CD4-positive, CD25-positive, alpha-beta regulatory T cell (primary cell): ENCODE data around the gene WRAP53. TPM values are rescaled to one million over a fixed set of nuclear protein-coding genes. Genes with fewer than 3 reads are reported as not detected.
A peak's percentile ranks its signal among the peaks of the same experiment; 100 is the strongest.
"Not testable (repeated sequence)": the region's sequence is repeated elsewhere in the genome, so short reads cannot be mapped to it uniquely, and the experiment has no call there.

Experiments
- ATAC-seq, 2 donors: fragments of 150-1000 bp; cut with Tn5 transposase; one replicate each; pipeline ENCODE4 v1.10.0; 2021; ENCODE audit warnings: low read depth in 2 of 2, moderate number of reproducible peaks in 2 of 2, moderate library complexity in 1 of 2
- DNase-seq, 3 donors: peaks; one replicate each; pipeline versions ENCODE4 v3.0.0 to v3.0.0-alpha.2; 2012 to 2022; ENCODE audit warnings: mixed read lengths in 1 of 3
- H3K27ac ChIP-seq: one replicate; pipeline ENCODE4 v1.7.0; 2013; ENCODE audit warnings: mild to moderate bottlenecking, low read length; ENCODE audit not compliant: insufficient read depth, poor library complexity, severe bottlenecking
- H3K27me3 ChIP-seq: one replicate; pipeline ENCODE4 v1.7.0; 2013; ENCODE audit warnings: low read length; ENCODE audit not compliant: control insufficient read depth, insufficient read depth
- H3K36me3 ChIP-seq: one replicate; pipeline ENCODE4 v1.7.0; 2013; ENCODE audit warnings: mild to moderate bottlenecking, low read length, moderate library complexity; ENCODE audit not compliant: control insufficient read depth, insufficient read depth
- H3K4me1 ChIP-seq: 2 replicates; pipeline ENCODE4 v1.7.0; 2013; ENCODE audit warnings: mild to moderate bottlenecking, low read length; ENCODE audit not compliant: insufficient read depth, control insufficient read depth, poor library complexity, severe bottlenecking
- H3K4me3 ChIP-seq: one replicate; pipeline ENCODE4 v1.7.0; 2013; ENCODE audit warnings: low read depth, mild to moderate bottlenecking, low read length, moderate library complexity
- H3K9me3 ChIP-seq, 2 experiments: 1 replicate in 1 of 2; 2 replicates in 1 of 2; pipeline ENCODE4 v1.7.0; 2013; ENCODE audit warnings: low read length in 2 of 2, mild to moderate bottlenecking in 1 of 2, moderate library complexity in 1 of 2; ENCODE audit not compliant: control insufficient read depth in 2 of 2
- H3K27ac Mint-ChIP-seq, 3 donors: one replicate each; pipeline ENCODE4 v1.8.0; 2020 to 2022; ENCODE audit warnings: mild to moderate bottlenecking in 3 of 3, mixed read lengths in 3 of 3, moderate library complexity in 2 of 3
- H3K27me3 Mint-ChIP-seq: one replicate; pipeline ENCODE4 v1.8.0; 2022; ENCODE audit warnings: mild to moderate bottlenecking, mixed read lengths
- H3K36me3 Mint-ChIP-seq: one replicate; pipeline ENCODE4 v1.8.0; 2020; ENCODE audit warnings: mixed read lengths
- H3K4me1 Mint-ChIP-seq, 4 donors: one replicate each; pipeline ENCODE4 v1.8.0; 2020 to 2022; ENCODE audit warnings: mixed read lengths in 4 of 4, mild to moderate bottlenecking in 1 of 4
- H3K4me3 Mint-ChIP-seq, 4 donors: one replicate each; pipeline ENCODE4 v1.8.0; 2020 to 2022; ENCODE audit warnings: mild to moderate bottlenecking in 4 of 4, mixed read lengths in 4 of 4, moderate library complexity in 3 of 4
- H3K9me3 Mint-ChIP-seq, 7 donors: one replicate each; pipeline ENCODE4 v1.8.0; 2020 to 2022; ENCODE audit warnings: mixed read lengths in 7 of 7, mild to moderate bottlenecking in 3 of 7, moderate library complexity in 2 of 7
- polyA plus RNA-seq, 4 donors: library from polyadenylated mRNA; unstranded; fragments of 300-500 nt; fragmentation: Illumina TruSeq; gene quantifications; one replicate each; pipeline ENCODE4 v1.2.3, GENCODE V29; 2021
- total RNA-seq: library from RNA; stranded (reverse); gene quantifications from one replicate; pipeline ENCODE4 v1.2.3, GENCODE V29; 2022

The WRAP53 gene
- total RNA-seq (7.9 TPM), polyA plus RNA-seq (10 to 100 TPM; 11.1 to 16.4 (median 12.0) TPM)

GRCh38 chr17:7687908-7688807 is at the start of gene WRAP53:
TSS of gene WRAP53 (plus strand) at chr17:7688477. CDS start at chr17:7688649, 172 bp downstream.
- ATAC-seq = peak; percentile 83 to 86
- H3K9me3 ChIP-seq = no peaks in the 10 kb centered on the region
- peak within 1 kb of the TSS; percentile 96 to 99 (median 97) for H3K4me3 Mint-ChIP-seq
- H3K4me1 Mint-ChIP-seq = peaks cover 9 to 56% (median 31%) of the 10 kb centered on the region in 4 donors
- H3K9me3 Mint-ChIP-seq = no peaks in the 10 kb centered on the region
- peaks cover 35% of the 10 kb centered on the region for H3K4me1 ChIP-seq
- H3K27ac ChIP-seq = peak within 1 kb of the TSS; percentile 96
- H3K27me3 ChIP-seq = no peaks in the 10 kb centered on the region
- H3K4me3 ChIP-seq = peak within 1 kb of the TSS; percentile 98
- peaks cover 11% of the 10 kb centered on the region for H3K36me3 Mint-ChIP-seq
- H3K27me3 Mint-ChIP-seq = peaks cover 7% of the 10 kb centered on the region
- DNase-seq = peak; percentile 90 to 98 (median 95)
- no peaks in the 10 kb centered on the region for H3K36me3 ChIP-seq
- peak within 1 kb of the TSS; percentile 99 to 100 (median 99) for H3K27ac Mint-ChIP-seq

DNA sequence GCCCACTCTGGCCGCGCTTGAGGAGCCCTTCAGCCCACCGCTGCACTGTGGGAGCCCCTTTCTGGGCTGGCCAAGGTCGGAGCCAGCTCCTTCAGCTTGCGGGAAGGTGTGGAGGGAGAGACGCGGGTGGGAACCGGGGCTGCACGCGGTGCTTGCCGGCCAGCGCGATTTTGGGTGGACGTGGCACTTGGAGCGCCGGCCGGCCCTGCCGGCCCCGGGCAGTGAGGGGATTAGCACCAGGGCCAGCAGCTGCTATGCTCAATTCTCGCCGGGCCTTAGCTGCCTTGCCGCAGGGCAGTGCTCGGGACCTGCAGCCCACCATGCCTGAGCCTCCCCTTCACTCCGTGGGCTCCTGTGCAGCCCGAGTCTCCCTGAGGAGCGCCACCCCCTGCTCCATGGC is 47.5 kb upstream of the WRAP53 start:
- DNase-seq = no peak
- no peaks in the 10 kb centered on the region for H3K36me3 Mint-ChIP-seq
- H3K27ac Mint-ChIP-seq = no peak overlapping the region
- peaks cover 9% of the 10 kb centered on the region for H3K27me3 Mint-ChIP-seq
- Histone ChIP-seq H3K9me3 (no peaks in the 10 kb centered on the region), H3K27me3 (no peaks in the 10 kb centered on the region), H3K4me3 (no peak overlapping the region), H3K36me3 (no peaks in the 10 kb centered on the region), H3K4me1 (no peaks in the 10 kb centered on the region), H3K27ac (no peak overlapping the region)
- H3K9me3 Mint-ChIP-seq = no peaks in the 10 kb centered on the region
- no peak for ATAC-seq
- H3K4me3 Mint-ChIP-seq = no peak overlapping the region
- peaks cover 0 to 6% (median 5%) of the 10 kb centered on the region in 4 donors for H3K4me1 Mint-ChIP-seq

GRCh38 chr17:7641635-7642034 is 46.6 kb upstream of the WRAP53 start:
- H3K27me3 ChIP-seq, H3K36me3 ChIP-seq, H3K27me3 Mint-ChIP-seq, H3K4me1 Mint-ChIP-seq, H3K27ac ChIP-seq, H3K36me3 Mint-ChIP-seq, H3K9me3 ChIP-seq, H3K4me1 ChIP-seq, H3K9me3 Mint-ChIP-seq, H3K4me3 ChIP-seq, ATAC-seq: not testable (repeated sequence)
- peak overlapping the region in 1 of 3 donors; percentile 53 for H3K27ac Mint-ChIP-seq
- H3K4me3 Mint-ChIP-seq = peak overlapping the region in 3 of 4 donors; percentile 39 to 75 (median 73)
- DNase-seq = peak in 1 of 3 donors; percentile 24

DNA sequence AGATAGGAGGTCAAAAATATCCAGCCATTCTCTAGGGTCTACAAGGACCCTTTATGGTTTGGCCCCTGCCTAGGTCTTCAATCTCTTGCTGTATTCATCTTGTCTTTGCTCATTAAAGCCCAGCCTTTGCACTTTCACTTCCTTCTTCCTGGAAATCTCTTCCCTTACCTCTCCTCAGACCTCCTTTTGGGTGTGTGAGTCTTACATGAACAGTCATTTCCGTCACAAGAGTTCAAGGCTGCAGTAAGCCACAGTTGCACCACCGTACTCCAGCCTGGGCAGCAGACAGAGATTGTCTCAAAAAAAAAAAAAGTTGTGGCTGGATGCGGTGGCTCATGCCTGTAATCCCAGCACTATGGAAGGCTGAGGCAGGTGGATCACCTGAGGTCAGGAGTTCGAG is 43.5 kb upstream of the WRAP53 start:
- Histone ChIP-seq H3K36me3 (no peaks in the 10 kb centered on the region), H3K27me3 (no peaks in the 10 kb centered on the region), H3K27ac (no peak overlapping the region), H3K9me3 (no peaks in the 10 kb centered on the region), H3K4me3 (no peak overlapping the region), H3K4me1 (no peaks in the 10 kb centered on the region)
- ATAC-seq = no peak
- no peaks in the 10 kb centered on the region for H3K36me3 Mint-ChIP-seq
- H3K4me1 Mint-ChIP-seq = peaks cover under 1 to 7% (median 5%) of the 10 kb centered on the region in 4 donors
- peaks cover 15% of the 10 kb centered on the region for H3K27me3 Mint-ChIP-seq
- H3K4me3 Mint-ChIP-seq = no peak overlapping the region
- DNase-seq = peak in 1 of 3 donors; percentile 39
- no peak overlapping the region for H3K27ac Mint-ChIP-seq
- peaks cover 0 to 2% (median 0%) of the 10 kb centered on the region in 7 donors for H3K9me3 Mint-ChIP-seq

- peak overlapping the region in 1 of 4 donors; percentile 63 for H3K4me3 Mint-ChIP-seq
- H3K36me3 ChIP-seq = no peaks in the 10 kb centered on the region
- H3K27me3 Mint-ChIP-seq = peaks cover 32% of the 10 kb centered on the region
- H3K4me3 ChIP-seq = no peak overlapping the region
- no peak overlapping the region for H3K27ac ChIP-seq
- no peak for ATAC-seq
- H3K9me3 ChIP-seq = no peaks in the 10 kb centered on the region
- no peak overlapping the region for H3K27ac Mint-ChIP-seq
- H3K36me3 Mint-ChIP-seq = no peaks in the 10 kb centered on the region
- H3K9me3 Mint-ChIP-seq = peaks cover 0 to 2% (median 0%) of the 10 kb centered on the region in 7 donors
- DNase-seq = no peak
- H3K4me1 ChIP-seq = peaks cover 17% of the 10 kb centered on the region
- peaks cover 8% of the 10 kb centered on the region for H3K27me3 ChIP-seq
- H3K4me1 Mint-ChIP-seq = peaks cover 8 to 22% (median 12%) of the 10 kb centered on the region in 4 donors
Observed at GRCh38 chr17:7646457-7646856, 41.8 kb upstream of the WRAP53 start.

GRCh38 chr17:7647018-7647417 is 41.3 kb upstream of the WRAP53 start:
- peaks cover 35% of the 10 kb centered on the region for H3K27me3 Mint-ChIP-seq

GRCh38 chr17:7650509-7651096 is 37.7 kb upstream of the WRAP53 start, which contains the start of gene ATP1B2:
TSS of gene ATP1B2 (plus strand) at chr17:7650926. CDS start at chr17:7651519, 593 bp downstream.
- Histone ChIP-seq H3K9me3 (no peaks in the 10 kb centered on the region), H3K4me1 (peaks cover 21% of the 10 kb centered on the region), H3K4me3 (peak within 1 kb of the TSS; percentile 47), H3K27me3 (peaks cover 19% of the 10 kb centered on the region), H3K27ac (no peak within 1 kb of the TSS), H3K36me3 (no peaks in the 10 kb centered on the region)
- H3K36me3 Mint-ChIP-seq = no peaks in the 10 kb centered on the region
- ATAC-seq (peak; percentile 78 to 80), DNase-seq (peak; percentile 66 to 79 (median 74))
- peak within 1 kb of the TSS in 2 of 3 donors; percentile 31 to 69 for H3K27ac Mint-ChIP-seq
- H3K4me1 Mint-ChIP-seq = peaks cover 4 to 24% (median 9%) of the 10 kb centered on the region in 4 donors
- H3K9me3 Mint-ChIP-seq = peaks cover 0 to 2% (median 0%) of the 10 kb centered on the region in 7 donors
- H3K4me3 Mint-ChIP-seq = peak within 1 kb of the TSS; percentile 60 to 95 (median 82)
- H3K27me3 Mint-ChIP-seq = peaks cover 57% of the 10 kb centered on the region

More at GRCh38 chr17:7647018-7647417, 41.3 kb upstream of the WRAP53 start:
- peaks cover 8% of the 10 kb centered on the region for H3K27me3 ChIP-seq
- H3K36me3 Mint-ChIP-seq = no peaks in the 10 kb centered on the region
- no peak overlapping the region for H3K4me3 Mint-ChIP-seq
- no peak overlapping the region for H3K27ac ChIP-seq
- H3K9me3 Mint-ChIP-seq = peaks cover 0 to 2% (median 0%) of the 10 kb centered on the region in 7 donors
- H3K9me3 ChIP-seq = no peaks in the 10 kb centered on the region
- ATAC-seq = no peak
- H3K36me3 ChIP-seq = no peaks in the 10 kb centered on the region
- no peak overlapping the region for H3K4me3 ChIP-seq
- DNase-seq = no peak
- peaks cover 21% of the 10 kb centered on the region for H3K4me1 ChIP-seq
- no peak overlapping the region for H3K27ac Mint-ChIP-seq
- peaks cover 8 to 21% (median 9%) of the 10 kb centered on the region in 4 donors for H3K4me1 Mint-ChIP-seq
